Activated naive CD4-positive, alpha-beta T cell treated with anti-CD3 and anti-CD28 coated beads, Interleukin-2, amount 50 U/mL, for 72 hours (primary cell): ENCODE results near the gene OGA. TPM values are rescaled to one million over a fixed set of nuclear protein-coding genes. Genes with fewer than 3 reads are reported as not detected.
"Not testable (repeated sequence)": the region's sequence is repeated elsewhere in the genome, so short reads cannot be mapped to it uniquely, and the experiment has no call there.

ENCODE experiments used
- ATAC-seq, 2 donors: fragments of 150-1000 bp; cut with Tn5 transposase; 2 replicates each; pipeline ENCODE4 v1.10.0; 2021; ENCODE audit warnings: mild to moderate bottlenecking in 2 of 2, moderate library complexity in 2 of 2
- DNase-seq, 2 donors: peaks; one replicate each; pipeline ENCODE4 v3.0.0; 2021 to 2022; ENCODE audit warnings: low spot score in 2 of 2
- H3K27ac Mint-ChIP-seq, 2 donors: one replicate each; pipeline ENCODE4 v1.8.0; 2022; ENCODE audit warnings: mild to moderate bottlenecking in 2 of 2, mixed read lengths in 2 of 2
- H3K36me3 Mint-ChIP-seq, 2 donors: one replicate each; pipeline ENCODE4 v1.8.0; 2022; ENCODE audit warnings: mixed read lengths in 2 of 2
- H3K9me3 Mint-ChIP-seq, 2 donors: one replicate each; pipeline ENCODE4 v1.8.0; 2022; ENCODE audit warnings: mixed read lengths in 2 of 2
- total RNA-seq, 2 donors: library from RNA; stranded (reverse); gene quantifications; one replicate each; pipeline ENCODE4 v1.2.3, GENCODE V29; 2022

Gene OGA
- total RNA-seq, 2 donors from 2014 or later: 136 to 238 TPM

- Mint-ChIP-seq H3K27ac (no peak overlapping the region), H3K9me3 (no peaks in the 10 kb centered on the region), H3K36me3 (no peaks in the 10 kb centered on the region)
- no peak for ATAC-seq
- peak in 1 of 2 donors; percentile 44 for DNase-seq
Measured at GRCh38 chr10:101826852-101827434, 8.7 kb upstream of the OGA start.

GRCh38 chr10:101824736-101825135, 6.5 kb upstream of the OGA start:
- H3K36me3 Mint-ChIP-seq: no peaks in the 10 kb centered on the region
- no peaks in the 10 kb centered on the region for H3K9me3 Mint-ChIP-seq
- ATAC-seq: no peak
- peak in 1 of 2 donors; percentile 14 for DNase-seq
- no peak overlapping the region for H3K27ac Mint-ChIP-seq

- DNase-seq (no peak), ATAC-seq (peak; percentile 45 to 48)
- Mint-ChIP-seq H3K9me3 (no peaks in the 10 kb centered on the region), H3K27ac (peak overlapping the region; percentile 96 to 97), H3K36me3 (peaks cover 17 to 32% of the 10 kb centered on the region in 2 donors)
Measured at GRCh38 chr10:101818872-101819633, 809 bp upstream of the OGA start.

GRCh38 chr10:101817337-101818118, 716 bp downstream of the OGA start:
- DNase-seq (peak; percentile 39 to 70), ATAC-seq (peak; percentile 2 to 18)
- peaks cover 27 to 32% of the 10 kb centered on the region in 2 donors for H3K36me3 Mint-ChIP-seq
- H3K27ac Mint-ChIP-seq: peak overlapping the region; percentile 96 to 97
- no peaks in the 10 kb centered on the region for H3K9me3 Mint-ChIP-seq

- DNase-seq (no peak), ATAC-seq (peak in 1 of 2 donors; percentile 21)
- Mint-ChIP-seq H3K36me3 (peaks cover 28 to 32% of the 10 kb centered on the region in 2 donors), H3K9me3 (no peaks in the 10 kb centered on the region), H3K27ac (peak overlapping the region; percentile 80 to 96)
Measured at GRCh38 chr10:101816913-101817336, 1.3 kb downstream of the OGA start.

GRCh38 chr10:101816376-101816775, 1.9 kb downstream of the OGA start:
- no peak for ATAC-seq
- DNase-seq: no peak
- H3K9me3 Mint-ChIP-seq: no peaks in the 10 kb centered on the region
- H3K36me3 Mint-ChIP-seq: peaks cover 28 to 32% of the 10 kb centered on the region in 2 donors
- H3K27ac Mint-ChIP-seq: peak overlapping the region; percentile 80 to 96

GRCh38 chr10:101814466-101815071, 3.7 kb downstream of the OGA start:
- no peak for DNase-seq
- ATAC-seq: peak in 1 of 2 donors; percentile 6
- Mint-ChIP-seq H3K9me3 (no peaks in the 10 kb centered on the region), H3K36me3 (peaks cover 28 to 32% of the 10 kb centered on the region in 2 donors), H3K27ac (peak overlapping the region; percentile 70 to 96)

- ATAC-seq (no peak), DNase-seq (no peak)
- Mint-ChIP-seq H3K9me3 (no peaks in the 10 kb centered on the region), H3K27ac (no peak overlapping the region), H3K36me3 (peaks cover 25 to 32% of the 10 kb centered on the region in 2 donors)
Measured at GRCh38 chr10:101812606-101813005, 5.6 kb downstream of the OGA start.

GRCh38 chr10:101807158-101807557, 11.1 kb downstream of the OGA start:
- ATAC-seq: no peak
- no peak for DNase-seq
- Mint-ChIP-seq H3K27ac (no peak overlapping the region), H3K9me3 (no peaks in the 10 kb centered on the region), H3K36me3 (peaks cover 2 to 30% of the 10 kb centered on the region in 2 donors)

- DNase-seq: no peak
- Mint-ChIP-seq H3K9me3 (no peaks in the 10 kb centered on the region), H3K27ac (no peak overlapping the region), H3K36me3 (peaks cover 18 to 55% of the 10 kb centered on the region in 2 donors)
- ATAC-seq: no peak
Measured at GRCh38 chr10:101803511-101803910, 14.7 kb downstream of the OGA start.

- Mint-ChIP-seq H3K27ac (no peak overlapping the region), H3K9me3 (no peaks in the 10 kb centered on the region), H3K36me3 (peaks cover 18 to 39% of the 10 kb centered on the region in 2 donors)
- no peak for DNase-seq
- no peak for ATAC-seq
Measured at GRCh38 chr10:101797403-101798059, 20.7 kb downstream of the OGA start.

- peaks cover 0 to 13% of the 10 kb centered on the region in 2 donors for H3K36me3 Mint-ChIP-seq
- no peak overlapping the region for H3K27ac Mint-ChIP-seq
- ATAC-seq (no peak), DNase-seq (no peak)
- no peaks in the 10 kb centered on the region for H3K9me3 Mint-ChIP-seq
Measured at GRCh38 chr10:101793526-101793925, 24.7 kb downstream of the OGA start.

GRCh38 chr10:101789686-101790085, 28.6 kb downstream of the OGA start:
- Mint-ChIP-seq H3K36me3 (peaks cover 8 to 11% of the 10 kb centered on the region in 2 donors), H3K27ac (peak overlapping the region in 1 of 2 donors; percentile 39), H3K9me3 (no peaks in the 10 kb centered on the region)
- no peak for ATAC-seq
- DNase-seq: no peak

GRCh38 chr10:101789231-101789630, 29.0 kb downstream of the OGA start:
- not testable (repeated sequence) for ATAC-seq, H3K9me3 Mint-ChIP-seq, DNase-seq
- peaks cover 8 to 11% of the 10 kb centered on the region in 2 donors for H3K36me3 Mint-ChIP-seq
- H3K27ac Mint-ChIP-seq: peak overlapping the region in 1 of 2 donors; percentile 39

GRCh38 chr10:101785801-101786200, 32.4 kb downstream of the OGA start:
- ATAC-seq: no peak
- no peak for DNase-seq
- Mint-ChIP-seq H3K36me3 (peaks cover 10 to 22% of the 10 kb centered on the region in 2 donors), H3K9me3 (no peaks in the 10 kb centered on the region), H3K27ac (peak overlapping the region in 1 of 2 donors; percentile 50)

- Mint-ChIP-seq H3K27ac (peak overlapping the region; percentile 94 to 100), H3K9me3 (no peaks in the 10 kb centered on the region), H3K36me3 (peaks cover 10 to 22% of the 10 kb centered on the region in 2 donors)
- DNase-seq (no peak), ATAC-seq (no peak)
Measured at GRCh38 chr10:101784558-101784957, 33.7 kb downstream of the OGA start.
